ENCODE data around the gene SIAH1. TPM values are rescaled to one million over a fixed set of nuclear protein-coding genes. Genes with fewer than 3 reads are reported as not detected.

SIAH1 gene
- total RNA-seq (2014; rRNA removed) (10.9 and 16.2 TPM in 2 replicates), Bru-seq, nascent RNA (percentile 90 among the genes with signal in this experiment), BruChase-seq, experiment 1, labeled RNA remaining after a 6-hour chase (percentile 78 among the genes with signal in this experiment), BruChase-seq, experiment 2, labeled RNA remaining after a 2-hour chase (percentile 90 among the genes with signal in this experiment)
- long read RNA-seq, transcript SIAH1-203 (2 exons, 2,147 nt), result major isoform, 47 of 52 reads
- long read RNA-seq, partial matches to known transcripts, result 0 of 52 reads
- long read RNA-seq, other reads (novel, unspliced or antisense), result 3 of 52 reads

GRCh38 chr16:48385253-48386150 lies at the start of gene SIAH1:
Gene SIAH1, minus strand, starts transcription at chr16:48385413. Its CDS starts 22,985 bp downstream, at chr16:48362428.
- no peak for TF ChIP-seq CTCF (conservative IDR thresholded peaks at IDR 0.05; ENCODE audit: low read depth, low read length)
- no peak for TF ChIP-seq EZH2phosphoT487 (IDR thresholded peaks at IDR 0.05; ENCODE audit: borderline replicate concordance, low read length)
- TF ChIP-seq EZH2 (IDR thresholded peaks at IDR 0.05; ENCODE audit: low read length, unreplicated experiment), result no peak
- Histone ChIP-seq H3K4me2 (ENCODE audit: low read length) (peak within 1 kb of the TSS; percentile 97), H3K27ac (ENCODE audit: low read length) (peak within 1 kb of the TSS; percentile 37), H3K79me2 (ENCODE audit: low read length) (peaks cover 40% of the 10 kb centered on the region), H3K4me3 (ENCODE audit: low read length) (peak within 1 kb of the TSS; percentile 88), H3K27me3 (ENCODE audit: low read length) (no peaks in the 10 kb centered on the region), H2AFZ (ENCODE audit: low read length) (peak within 1 kb of the TSS; percentile 85), H3K9me2 (replicated peaks; ENCODE audit: low read length) (no peaks in the 10 kb centered on the region), H3K36me3 (ENCODE audit: low read depth, low read length) (no peaks in the 10 kb centered on the region), H3K9me3 (ENCODE audit: low read length) (no peaks in the 10 kb centered on the region), H3K9ac (ENCODE audit: low read length) (peak within 1 kb of the TSS; percentile 95), H3F3A (ENCODE audit: low read length, unreplicated experiment) (no peaks in the 10 kb centered on the region), H3K4me1 (ENCODE audit: insufficient read depth, low read length) (peaks cover 8% of the 10 kb centered on the region; the same call in 1 of the 2 replicates), H4K20me1 (ENCODE audit: low read length) (peaks cover 31% of the 10 kb centered on the region)
- intact Hi-C loops (cut with micrococcal nuclease), result loop anchor here (2.0 kb wide), 1 partner anchor 19 kb away; no protein-coding TSS in a partner anchor
- no TSS peak for BruUV-seq (replicated peaks)
- ATAC-seq (peak; percentile 64), DNase-seq (peak; percentile 73)
- ChIA-PET CTCF (interaction anchor here (0.6 kb wide), 1 partner anchor 237 kb away, joined by 3 read pairs; no protein-coding TSS in a partner anchor), POLR2A (ENCODE audit: unreplicated experiment) (interaction anchor here (0.5 to 0.6 kb wide), 3 partner anchors 20 to 237 kb away, joined by 3 to 4 read pairs (median 3); no protein-coding TSS in a partner anchor)

- DNase-seq, result no peak
- no peaks in the 10 kb centered on the region for H3K4me1 ChIP-seq (ENCODE audit: insufficient read depth, low read length)
- H3K27ac ChIP-seq (ENCODE audit: low read length), result no peak overlapping the region
- ChIA-PET CTCF (no interaction called here), POLR2A (ENCODE audit: unreplicated experiment) (no interaction called here)
- H3K79me2 ChIP-seq (ENCODE audit: low read length), result no peaks in the 10 kb centered on the region
- no peak overlapping the region for H3K4me3 ChIP-seq (ENCODE audit: low read length)
- H3K9me3 ChIP-seq (ENCODE audit: low read length), result no peaks in the 10 kb centered on the region
- no peak overlapping the region for H3K9ac ChIP-seq (ENCODE audit: low read length)
- H3K36me3 ChIP-seq (ENCODE audit: low read depth, low read length), result no peaks in the 10 kb centered on the region
- H3K9me2 ChIP-seq (replicated peaks; ENCODE audit: low read length), result no peaks in the 10 kb centered on the region
- no peak overlapping the region for H3K4me2 ChIP-seq (ENCODE audit: low read length)
- H4K20me1 ChIP-seq (ENCODE audit: low read length), result no peaks in the 10 kb centered on the region
- no peak for ATAC-seq
- no peak overlapping the region for H2AFZ ChIP-seq (ENCODE audit: low read length)
- no peaks in the 10 kb centered on the region for H3K27me3 ChIP-seq (ENCODE audit: low read length)
- BruUV-seq (replicated peaks), result no TSS peak
- intact Hi-C loops (cut with micrococcal nuclease), result no loop called here
- TF ChIP-seq EZH2phosphoT487 (IDR thresholded peaks at IDR 0.05; ENCODE audit: borderline replicate concordance, low read length) (no peak), EZH2 (IDR thresholded peaks at IDR 0.05; ENCODE audit: low read length, unreplicated experiment) (no peak), CTCF (conservative IDR thresholded peaks at IDR 0.05; ENCODE audit: low read depth, low read length) (no peak)
- H3F3A ChIP-seq (ENCODE audit: low read length, unreplicated experiment), result no peaks in the 10 kb centered on the region
Measured at GRCh38 chr16:48434653-48435317, 49.6 kb upstream of the SIAH1 start.

All from PC-3 (cell line).